Esophagus squamous epithelium (tissue), 5 donors: Measurements from ENCODE around the gene PSMB9. TPM values are rescaled to one million over a fixed set of nuclear protein-coding genes. Genes with fewer than 3 reads are reported as not detected.

Experiments used
- DNase-seq: peaks from one replicate; lab custom pipeline; 2025; lab: John Stamatoyannopoulos, UW
- H3K27ac ChIP-seq, 4 donors: fragments of 200-600 bp; sonication (generic); one replicate each; pipeline ENCODE4 v1.5.1; 2016 to 2019; ENCODE audit warnings: mild to moderate bottlenecking in 1 of 4
- H3K27me3 ChIP-seq, 4 donors: fragments of 200-600 bp; sonication (generic); 1 replicate in 3 of 4; 2 replicates in 1 of 4; pipeline versions ENCODE4 v1.5.1 to v1.6.0; 2017 to 2021; ENCODE audit warnings: antibody characterized with exemption in 1 of 4
- H3K36me3 ChIP-seq, 3 donors: fragments of 200-600 bp; sonication (generic); one replicate each; pipeline ENCODE4 v1.5.1; 2016 to 2019
- H3K4me1 ChIP-seq, 3 donors: fragments of 200-600 bp; sonication (generic); one replicate each; pipeline ENCODE4 v1.5.1; 2017 to 2019
- H3K4me3 ChIP-seq, 4 donors: fragments of 200-600 bp; sonication (generic); 1 replicate in 3 of 4; 2 replicates in 1 of 4; pipeline ENCODE4 v1.5.1; 2016 to 2019; ENCODE audit warnings: mild to moderate bottlenecking in 2 of 4, moderate library complexity in 1 of 4
- H3K9me3 ChIP-seq, 3 donors: fragments of 200-600 bp; sonication (generic); one replicate each; pipeline ENCODE4 v1.5.1; 2016 to 2019
- CTCF ChIP-seq, 6 experiments: fragments of 450-650 bp in 4 of 6; fragments of 200-600 bp in 2 of 6; sonication (generic) in 2 of 6; IDR thresholded peaks; one replicate each; pipeline ENCODE4 v1.5.1; 2016 to 2019; ENCODE audit warnings: antibody characterized with exemption in 6 of 6, mild to moderate bottlenecking in 4 of 6, moderate library complexity in 4 of 6
- POLR2A ChIP-seq, 4 donors: fragments of 450-650 bp; IDR thresholded peaks; one replicate each; pipeline ENCODE4 v1.6.1; 2017; ENCODE audit warnings: antibody characterized with exemption in 4 of 4, mild to moderate bottlenecking in 4 of 4, moderate library complexity in 3 of 4
- WGBS, 2 donors: methylation state at CpG; one replicate each; pipeline ENCODE4 v1.1.5; 2018; 5-methylcytosine and 5-hydroxymethylcytosine counted together
- intact Hi-C: fragments of 100-400 bp; cut with DNase I; formaldehyde crosslinking; loops from one replicate; pipeline ENCODE4 v1.15.0; 2022
- total RNA-seq, 4 donors: library from RNA; depleted of rRNA; stranded (reverse); fragments of >200 nt; gene quantifications; one replicate each; pipeline ENCODE4 v1.1.0, GENCODE V29; 2016
- donor health status: DM: yes; HTN: yes; CAD: no.

PSMB9 gene
- total RNA-seq, 4 donors from 2014 or later, result 5.2 to 93.7 (median 12.0) TPM

GRCh38 chr6:32886681-32887383, 32.8 kb downstream of the PSMB9 start:
- Histone ChIP-seq H3K4me1 (peaks cover 0 to 19% (median 10%) of the 10 kb centered on the region in 3 donors), H3K4me3 (no peak overlapping the region), H3K27ac (peak overlapping the region in 2 of 4 donors; percentile 34 to 47), H3K9me3 (no peaks in the 10 kb centered on the region), H3K27me3 (no peaks in the 10 kb centered on the region), H3K36me3 (no peaks in the 10 kb centered on the region)
- intact Hi-C loops, result loop anchor here (10.0 kb wide), 1 partner anchor 48 kb away; no protein-coding TSS in a partner anchor
- no peak for DNase-seq
- WGBS, 2 donors, result 37 to 39% methylated on average over 3 of the region's 3 CpGs
- no peak for TF ChIP-seq POLR2A (IDR thresholded peaks at IDR 0.05)
- no peak for TF ChIP-seq CTCF (IDR thresholded peaks at IDR 0.05)

DNA sequence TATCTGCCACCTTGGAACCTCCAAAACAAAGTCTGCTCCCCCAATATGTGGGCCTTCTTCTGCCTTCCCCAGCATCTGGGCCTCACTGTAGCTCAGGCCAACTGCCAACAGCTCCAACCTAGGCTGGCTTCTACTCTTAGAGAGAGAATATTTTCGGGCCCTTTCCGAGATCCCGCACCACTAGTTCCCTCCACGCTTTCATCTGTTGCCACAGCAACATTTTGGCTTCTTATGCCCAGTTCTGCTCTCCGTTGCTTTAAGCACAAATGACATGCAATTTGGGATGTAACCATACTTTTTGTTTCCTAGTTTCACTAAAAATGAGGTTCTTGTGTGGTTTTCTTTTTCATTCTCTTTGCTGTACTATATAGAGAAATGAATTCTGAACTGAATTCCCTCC, 33.6 kb downstream of the PSMB9 start:
- no peak for TF ChIP-seq POLR2A (IDR thresholded peaks at IDR 0.05)
- no peak for TF ChIP-seq CTCF (IDR thresholded peaks at IDR 0.05)
- no peak overlapping the region for H3K4me3 ChIP-seq
- no peaks in the 10 kb centered on the region for H3K36me3 ChIP-seq
- H3K4me1 ChIP-seq, result peaks cover 0 to 19% (median 10%) of the 10 kb centered on the region in 3 donors
- no peaks in the 10 kb centered on the region for H3K27me3 ChIP-seq
- 68 to 83% methylated on average over 5 of the region's 5 CpGs for WGBS, 2 donors
- no peaks in the 10 kb centered on the region for H3K9me3 ChIP-seq
- no peak for DNase-seq
- intact Hi-C loops, result loop anchor here (10.0 kb wide), 1 partner anchor 47 kb away; no protein-coding TSS in a partner anchor
- peak overlapping the region in 2 of 4 donors; percentile 34 to 47 for H3K27ac ChIP-seq

DNA sequence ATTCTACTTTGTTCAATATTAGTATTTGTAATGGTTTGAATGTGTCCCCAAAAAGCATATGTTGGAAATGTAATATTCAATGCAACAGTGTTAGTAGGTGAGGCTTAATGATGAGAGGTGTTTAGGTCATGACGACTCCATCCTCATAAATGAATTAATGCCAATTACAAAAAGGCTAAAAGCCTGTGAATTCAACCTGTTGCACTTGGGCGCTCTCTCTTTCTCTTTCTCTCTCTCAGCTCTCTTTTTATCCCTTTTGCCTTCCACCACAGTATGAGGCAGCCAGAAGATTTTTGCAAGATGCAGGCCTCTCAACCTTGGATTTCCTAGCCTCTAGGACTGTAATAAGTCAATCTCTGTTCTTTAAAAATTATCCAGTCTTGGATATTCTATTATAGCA, 34.6 kb downstream of the PSMB9 start:
- DNase-seq, result no peak
- Histone ChIP-seq H3K36me3 (no peaks in the 10 kb centered on the region), H3K27ac (no peak overlapping the region), H3K9me3 (no peaks in the 10 kb centered on the region), H3K4me3 (no peak overlapping the region), H3K27me3 (no peaks in the 10 kb centered on the region), H3K4me1 (peaks cover 1 to 22% (median 9%) of the 10 kb centered on the region in 3 donors)
- intact Hi-C loops, result loop anchor here (10.0 kb wide), 1 partner anchor 46 kb away; no protein-coding TSS in a partner anchor
- no peak for TF ChIP-seq POLR2A (IDR thresholded peaks at IDR 0.05)
- TF ChIP-seq CTCF (IDR thresholded peaks at IDR 0.05), result no peak
- 83 to 89% methylated on average over 2 of the region's 2 CpGs for WGBS, 2 donors

GRCh38 chr6:32889533-32889932, 35.5 kb downstream of the PSMB9 start:
- 36 to 42% methylated on average over 1 of the region's 1 CpG for WGBS, 2 donors
- Histone ChIP-seq H3K9me3 (no peaks in the 10 kb centered on the region), H3K4me1 (peaks cover 4 to 22% (median 5%) of the 10 kb centered on the region in 3 donors), H3K36me3 (no peaks in the 10 kb centered on the region), H3K27ac (no peak overlapping the region), H3K27me3 (no peaks in the 10 kb centered on the region), H3K4me3 (no peak overlapping the region)
- TF ChIP-seq POLR2A (IDR thresholded peaks at IDR 0.05), result no peak
- no peak for DNase-seq
- intact Hi-C loops, result loop anchor here (10.0 kb wide), 1 partner anchor 45 kb away; no protein-coding TSS in a partner anchor

DNA sequence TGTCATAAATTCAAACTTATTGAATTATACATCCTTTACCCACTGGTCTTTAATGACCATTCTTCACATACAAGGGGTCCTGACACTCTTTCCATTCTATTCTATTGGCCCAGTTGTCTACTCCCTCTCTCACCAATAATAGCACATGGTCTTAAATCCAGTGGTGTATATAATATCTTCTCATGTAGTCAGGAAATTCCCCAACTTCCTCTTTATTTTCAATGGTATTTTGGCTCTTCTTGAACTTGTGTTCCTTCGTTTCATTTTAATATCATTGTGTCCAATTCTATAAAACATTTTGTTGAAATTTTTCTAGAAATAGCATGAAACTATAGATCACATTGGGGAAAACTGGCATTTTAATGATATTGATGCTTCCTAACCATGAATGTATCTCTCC, 36.8 kb downstream of the PSMB9 start:
- Histone ChIP-seq H3K27me3 (no peaks in the 10 kb centered on the region), H3K36me3 (no peaks in the 10 kb centered on the region), H3K9me3 (no peaks in the 10 kb centered on the region), H3K4me3 (no peak overlapping the region), H3K4me1 (peaks cover 11 to 32% (median 12%) of the 10 kb centered on the region in 3 donors), H3K27ac (no peak overlapping the region)
- intact Hi-C loops, result no loop called here
- no peak for TF ChIP-seq POLR2A (IDR thresholded peaks at IDR 0.05)
- TF ChIP-seq CTCF (IDR thresholded peaks at IDR 0.05), result no peak
- no peak for DNase-seq
- WGBS, 2 donors, result 44 to 50% methylated on average over 1 of the region's 1 CpG
